Lower leg skin (tissue), 4 donors: ENCODE measurements around the gene PGA5. TPM values are rescaled to one million over a fixed set of nuclear protein-coding genes. Genes with fewer than 3 reads are reported as not detected.

Experiments
- DNase-seq, 2 donors: peaks; one replicate each; pipeline ENCODE4 v3.0.0-alpha.2; 2019; ENCODE audit warnings: low spot score in 2 of 2
- H3K4me3 ChIP-seq: fragments of 200-600 bp; sonication (generic); 2 replicates; pipeline ENCODE4 v1.5.1; 2017; ENCODE audit warnings: mild to moderate bottlenecking, low read depth; ENCODE audit not compliant: poor library complexity, severe bottlenecking
- CTCF ChIP-seq, 3 donors: fragments of 450-650 bp; IDR thresholded peaks; one replicate each; pipeline ENCODE4 v1.5.1; 2016; ENCODE audit warnings: antibody characterized with exemption in 3 of 3, mild to moderate bottlenecking in 3 of 3, moderate library complexity in 2 of 3
- POLR2A ChIP-seq, 2 donors: fragments of 450-650 bp; IDR thresholded peaks; one replicate each; pipeline ENCODE4 v1.6.1; 2016 to 2017; ENCODE audit warnings: antibody characterized with exemption in 2 of 2, mild to moderate bottlenecking in 1 of 2, moderate library complexity in 1 of 2
- WGBS, 2 donors: methylation state at CpG; one replicate each; pipeline ENCODE4 v1.1.5; 2018; 5-methylcytosine and 5-hydroxymethylcytosine counted together
- intact Hi-C: fragments of 100-400 bp; cut with DNase I; formaldehyde crosslinking; loops from one replicate; pipeline ENCODE4 v1.15.0; 2023; ENCODE audit warnings: low total_unique reads
- total RNA-seq, 4 donors: library from RNA; depleted of rRNA; stranded (reverse); fragments of >200 nt; gene quantifications; one replicate each; pipeline ENCODE4 v1.1.0, GENCODE V29; 2016

The PGA5 gene
- total RNA-seq, 4 donors from 2014 or later = not detected

- WGBS, 2 donors = 0 to 5% methylated on average over 2 to 54 of the region's 97 CpGs
- DNase-seq = no peak
- H3K4me3 ChIP-seq = peak within 1 kb of the TSS; percentile 33
- TF ChIP-seq POLR2A (IDR thresholded peaks at IDR 0.05) (no peak), CTCF (IDR thresholded peaks at IDR 0.05) (no peak)
- intact Hi-C loops = no loop called here
Measured at GRCh38 chr11:61294717-61295595, 54.0 kb downstream of the PGA5 start, which contains the start of gene VWCE. VWCE (minus strand) TSS chr11:61295316; CDS start chr11:61295037, 279 bp downstream.

GRCh38 chr11:61295596-61295926, 54.6 kb downstream of the PGA5 start:
- 52 to 56% methylated on average over 10 to 12 of the region's 12 CpGs for WGBS, 2 donors
- TF ChIP-seq POLR2A (IDR thresholded peaks at IDR 0.05) = no peak
- TF ChIP-seq CTCF (IDR thresholded peaks at IDR 0.05) = no peak
- DNase-seq = no peak

GRCh38 chr11:61297341-61297740, 56.4 kb downstream of the PGA5 start:
- WGBS, 2 donors = 4 to 24% methylated on average over 1 of the region's 1 CpG
- intact Hi-C loops = no loop called here
- DNase-seq = no peak
- TF ChIP-seq CTCF (IDR thresholded peaks at IDR 0.05) (no peak), POLR2A (IDR thresholded peaks at IDR 0.05) (no peak)
- no peak overlapping the region for H3K4me3 ChIP-seq

More at GRCh38 chr11:61295596-61295926, 54.6 kb downstream of the PGA5 start:
- intact Hi-C loops = no loop called here
- no peak overlapping the region for H3K4me3 ChIP-seq

- DNase-seq = peak in 1 of 2 donors; percentile 38
- TF ChIP-seq CTCF (IDR thresholded peaks at IDR 0.05) (no peak), POLR2A (IDR thresholded peaks at IDR 0.05) (no peak)
- intact Hi-C loops = no loop called here
- 17 to 32% methylated on average over 5 of the region's 5 CpGs for WGBS, 2 donors
- H3K4me3 ChIP-seq = no peak overlapping the region
Measured at GRCh38 chr11:61297746-61298145, 56.8 kb downstream of the PGA5 start.

GRCh38 chr11:61298663-61299244, 57.8 kb downstream of the PGA5 start:
- H3K4me3 ChIP-seq = no peak overlapping the region
- TF ChIP-seq POLR2A (IDR thresholded peaks at IDR 0.05) (no peak), CTCF (IDR thresholded peaks at IDR 0.05) (no peak)
- WGBS, 2 donors = 87 to 91% methylated on average over 4 of the region's 4 CpGs
- intact Hi-C loops = no loop called here
- no peak for DNase-seq

Other genes with a start within 250 kb of the PGA5 start
- gene CD5, start 138.7 kb upstream of the PGA5 start, total RNA-seq = under 1 TPM; 0.08 to 0.88 (median 0.38) TPM
- gene VPS37C, start 79.7 kb upstream of the PGA5 start, total RNA-seq = 10 to 100 TPM; 19.6 to 27.6 (median 26.7) TPM
- gene PGA3, start 37.7 kb upstream of the PGA5 start, total RNA-seq = 1 to 10 TPM in 1 of 4 donors, under 1 TPM in 1, not detected in 2; 0.32 to 1.5 TPM
- gene PGA4, start 18.8 kb upstream of the PGA5 start, total RNA-seq = 1 to 10 TPM in 1 of 4 donors, under 1 TPM in 1, not detected in 2; 0.65 to 1.5 TPM
- gene VWCE, start 54.1 kb downstream of the PGA5 start, total RNA-seq = under 1 TPM in 2 of 4 donors, not detected in 2; 0.22 to 0.68 TPM
- 100 to 1,000 TPM; 166 to 204 (median 185) TPM for gene DDB1, start 91.9 kb downstream of the PGA5 start, total RNA-seq
- 10 to 100 TPM; 26.6 to 37.3 (median 33.1) TPM for gene TKFC, start 92.1 kb downstream of the PGA5 start, total RNA-seq
- gene CYB561A3, start 120.7 kb downstream of the PGA5 start, total RNA-seq = 100 to 1,000 TPM in 1 of 4 donors, 10 to 100 TPM in 3; 55.7 to 102 (median 76.8) TPM
- gene TMEM138, start 121.2 kb downstream of the PGA5 start, total RNA-seq = 10 to 100 TPM; 12.7 to 47.2 (median 18.1) TPM
- gene TMEM216, start 151.4 kb downstream of the PGA5 start, total RNA-seq = 10 to 100 TPM in 3 of 4 donors, 1 to 10 TPM in 1; 7.8 to 15.9 (median 11.4) TPM
- gene CPSF7, start 188.8 kb downstream of the PGA5 start, total RNA-seq = 10 to 100 TPM; 47.1 to 58.2 (median 48.9) TPM
- gene SDHAF2, start 188.9 kb downstream of the PGA5 start, total RNA-seq = 10 to 100 TPM; 24.2 to 32.8 (median 28.5) TPM